HEK293T (cell line): ENCODE results near the gene UNCX.

Source experiments
- ARNT ChIP-seq: fragments of 450-650 bp; IDR thresholded peaks from 2 replicates; pipeline ENCODE4 v1.6.1; 2017; ENCODE audit warnings: mild to moderate bottlenecking
- BHLHE40 ChIP-seq: fragments of 450-650 bp; IDR thresholded peaks from 2 replicates; pipeline ENCODE4 v1.6.1; 2016; ENCODE audit warnings: mild to moderate bottlenecking, moderate library complexity, borderline replicate concordance
- CTBP1 ChIP-seq: fragments of 450-650 bp; IDR thresholded peaks from 2 replicates; pipeline ENCODE4 v1.6.1; 2016; ENCODE audit warnings: borderline replicate concordance
- ELF4 ChIP-seq: fragments of 450-650 bp; IDR thresholded peaks from 2 replicates; pipeline ENCODE4 v1.6.1; 2017; ENCODE audit warnings: antibody characterized with exemption
- FOXK2 ChIP-seq: fragments of 450-650 bp; IDR thresholded peaks from 2 replicates; pipeline ENCODE4 v1.6.1; 2016; ENCODE audit warnings: mild to moderate bottlenecking
- FOXM1 ChIP-seq: fragments of 450-650 bp; IDR thresholded peaks from 2 replicates; pipeline ENCODE4 v1.6.1; 2017; ENCODE audit warnings: mild to moderate bottlenecking, borderline replicate concordance
- HDGF ChIP-seq: fragments of 450-650 bp; IDR thresholded peaks from 2 replicates; pipeline ENCODE4 v1.6.1; 2017; ENCODE audit warnings: antibody characterized with exemption, borderline replicate concordance
- L3MBTL2 ChIP-seq: fragments of 450-650 bp; conservative IDR thresholded peaks from 2 replicates; pipeline ENCODE4 v1.6.1; 2016; ENCODE audit warnings: mild to moderate bottlenecking
- LEF1 ChIP-seq: fragments of 450-650 bp; IDR thresholded peaks from 2 replicates; pipeline ENCODE4 v1.6.1; 2017; ENCODE audit warnings: mild to moderate bottlenecking, borderline replicate concordance
- SP1 ChIP-seq: fragments of 450-650 bp; IDR thresholded peaks from 2 replicates; pipeline ENCODE4 v1.6.1; 2017
- SUZ12 ChIP-seq: fragments of 450-650 bp; IDR thresholded peaks from 2 replicates; pipeline ENCODE4 v1.6.1; 2016; ENCODE audit warnings: mild to moderate bottlenecking
- TARDBP ChIP-seq: fragments of 450-650 bp; IDR thresholded peaks from 2 replicates; pipeline ENCODE4 v1.6.1; 2016

GRCh38 chr7:1242606-1243289 lies 10.1 kb downstream of the UNCX start:
- no peak for TF ChIP-seq SP1
- no peak for TF ChIP-seq SUZ12
- TF ChIP-seq BHLHE40 = no peak
- TF ChIP-seq FOXK2 = no peak
- TF ChIP-seq HDGF = no peak
- no peak for TF ChIP-seq L3MBTL2
- TF ChIP-seq FOXM1 = no peak
- TF ChIP-seq LEF1 = no peak
- TF ChIP-seq TARDBP = no peak
- no peak for TF ChIP-seq CTBP1
- TF ChIP-seq ARNT = no peak
- TF ChIP-seq ELF4 = no peak
